ENCODE results near the gene EIF2A.
A peak's percentile ranks its signal among the peaks of the same experiment; 100 is the strongest.

EIF2A gene

GRCh38 chr3:150589759-150590158 lies 43.2 kb downstream of the EIF2A start:
- Histone ChIP-seq H3K4me1 (ENCODE audit: control insufficient read depth, insufficient read depth, low read depth, low read length) (no peaks in the 10 kb centered on the region), H3K23ac (ENCODE audit: low read length in 2 of 2) (no peak overlapping the region), H3K18ac (ENCODE audit: low read depth in 1 of 2, low read length in 2 of 2) (no peak overlapping the region), H2BK15ac (ENCODE audit: low read depth, poor library complexity, severe bottlenecking) (no peak overlapping the region), H2BK120ac (ENCODE audit: low read depth, low read length) (no peak overlapping the region), H3K4ac (ENCODE audit: low read depth in 1 of 2, low read length in 2 of 2) (no peak overlapping the region), H3K4me3 (ENCODE audit: insufficient read depth in 1 of 2, low read depth in 1 of 2, low read length in 2 of 2) (no peak overlapping the region), H3K27ac (ENCODE audit: low read length, poor library complexity, severe bottlenecking) (no peak overlapping the region), H4K8ac (ENCODE audit: low read length) (no peak overlapping the region), H2BK12ac (ENCODE audit: low read length in 2 of 2) (no peak overlapping the region), H3K36me3 (ENCODE audit: control insufficient read depth in 1 of 2, insufficient read depth in 2 of 2, low read depth in 1 of 2, low read length in 2 of 2) (peaks cover 9 to 11% of the 10 kb centered on the region in 2 experiments), H3K4me2 (ENCODE audit: low read length, poor library complexity, severe bottlenecking) (no peak overlapping the region), H2BK5ac (ENCODE audit: low read depth, low read length, poor library complexity, severe bottlenecking) (no peak overlapping the region), H3K9ac (ENCODE audit: low read length) (peak overlapping the region; percentile 24), H4K91ac (ENCODE audit: low read length) (no peak overlapping the region), H2AFZ (ENCODE audit: low read depth, low read length) (no peak overlapping the region), H3K9me3 (ENCODE audit: control insufficient read depth, low read length) (no peaks in the 10 kb centered on the region), H3K27me3 (ENCODE audit: control insufficient read depth in 1 of 2, insufficient read depth in 1 of 2, low read length in 2 of 2) (no peaks in the 10 kb centered on the region), H2AK5ac (ENCODE audit: low read length, severe bottlenecking) (no peak overlapping the region), H3K14ac (ENCODE audit: low read length in 2 of 2) (no peak overlapping the region), H3K79me1 (replicated peaks; ENCODE audit: low read length, poor library complexity, severe bottlenecking) (peaks cover 5% of the 10 kb centered on the region)
- peak; percentile 40 for DNase-seq
- 78% methylated on average over 3 of the region's 6 CpGs for WGBS

GRCh38 chr3:150594150-150594549 lies 47.6 kb downstream of the EIF2A start:
- DNase-seq: no peak
- Histone ChIP-seq H2BK15ac (ENCODE audit: low read depth, poor library complexity, severe bottlenecking) (no peak overlapping the region), H3K14ac (ENCODE audit: low read length in 2 of 2) (no peak overlapping the region), H3K4me3 (ENCODE audit: insufficient read depth in 1 of 2, low read depth in 1 of 2, low read length in 2 of 2) (no peak overlapping the region), H3K27ac (ENCODE audit: low read length, poor library complexity, severe bottlenecking) (no peak overlapping the region), H3K18ac (ENCODE audit: low read depth in 1 of 2, low read length in 2 of 2) (no peak overlapping the region), H3K9ac (ENCODE audit: low read length) (no peak overlapping the region), H3K23ac (ENCODE audit: low read length in 2 of 2) (no peak overlapping the region), H2AK5ac (ENCODE audit: low read length, severe bottlenecking) (no peak overlapping the region), H3K4ac (ENCODE audit: low read depth in 1 of 2, low read length in 2 of 2) (no peak overlapping the region), H2AFZ (ENCODE audit: low read depth, low read length) (no peak overlapping the region), H3K9me3 (ENCODE audit: control insufficient read depth, low read length) (no peaks in the 10 kb centered on the region), H4K91ac (ENCODE audit: low read length) (no peak overlapping the region), H3K36me3 (ENCODE audit: control insufficient read depth in 1 of 2, insufficient read depth in 2 of 2, low read depth in 1 of 2, low read length in 2 of 2) (peaks cover 0 to 1% of the 10 kb centered on the region in 2 experiments), H4K8ac (ENCODE audit: low read length) (no peak overlapping the region), H2BK120ac (ENCODE audit: low read depth, low read length) (no peak overlapping the region), H3K4me1 (ENCODE audit: control insufficient read depth, insufficient read depth, low read depth, low read length) (peaks cover 3% of the 10 kb centered on the region), H3K4me2 (ENCODE audit: low read length, poor library complexity, severe bottlenecking) (no peak overlapping the region), H2BK12ac (ENCODE audit: low read length in 2 of 2) (no peak overlapping the region), H2BK5ac (ENCODE audit: low read depth, low read length, poor library complexity, severe bottlenecking) (no peak overlapping the region), H3K79me1 (replicated peaks; ENCODE audit: low read length, poor library complexity, severe bottlenecking) (peaks cover 13% of the 10 kb centered on the region), H3K27me3 (ENCODE audit: control insufficient read depth in 1 of 2, insufficient read depth in 1 of 2, low read length in 2 of 2) (no peaks in the 10 kb centered on the region)
- 100% methylated on average over 1 of the region's 4 CpGs for WGBS

GRCh38 chr3:150597646-150598045 lies 51.1 kb downstream of the EIF2A start:
- 95% methylated on average over 4 of the region's 4 CpGs for WGBS
- H3K23ac ChIP-seq (ENCODE audit: low read length in 2 of 2): no peak overlapping the region
- peaks cover 12% of the 10 kb centered on the region for H3K79me1 ChIP-seq (replicated peaks; ENCODE audit: low read length, poor library complexity, severe bottlenecking)
- H4K91ac ChIP-seq (ENCODE audit: low read length): no peak overlapping the region
- no peak overlapping the region for H2BK15ac ChIP-seq (ENCODE audit: low read depth, poor library complexity, severe bottlenecking)
- H3K9me3 ChIP-seq (ENCODE audit: control insufficient read depth, low read length): no peaks in the 10 kb centered on the region
- H3K4me3 ChIP-seq (ENCODE audit: insufficient read depth in 1 of 2, low read depth in 1 of 2, low read length in 2 of 2): no peak overlapping the region
- no peaks in the 10 kb centered on the region for H3K36me3 ChIP-seq (ENCODE audit: control insufficient read depth in 1 of 2, insufficient read depth in 2 of 2, low read depth in 1 of 2, low read length in 2 of 2)
- H2BK5ac ChIP-seq (ENCODE audit: low read depth, low read length, poor library complexity, severe bottlenecking): no peak overlapping the region
- no peak overlapping the region for H3K27ac ChIP-seq (ENCODE audit: low read length, poor library complexity, severe bottlenecking)
- no peaks in the 10 kb centered on the region for H3K27me3 ChIP-seq (ENCODE audit: control insufficient read depth in 1 of 2, insufficient read depth in 1 of 2, low read length in 2 of 2)
- no peak overlapping the region for H2BK12ac ChIP-seq (ENCODE audit: low read length in 2 of 2)
- no peak overlapping the region for H2BK120ac ChIP-seq (ENCODE audit: low read depth, low read length)
- no peak overlapping the region for H3K14ac ChIP-seq (ENCODE audit: low read length in 2 of 2)
- H2AK5ac ChIP-seq (ENCODE audit: low read length, severe bottlenecking): no peak overlapping the region
- no peak for DNase-seq
- H3K4me2 ChIP-seq (ENCODE audit: low read length, poor library complexity, severe bottlenecking): no peak overlapping the region
- no peak overlapping the region for H2AFZ ChIP-seq (ENCODE audit: low read depth, low read length)
- no peak overlapping the region for H3K18ac ChIP-seq (ENCODE audit: low read depth in 1 of 2, low read length in 2 of 2)
- no peak overlapping the region for H4K8ac ChIP-seq (ENCODE audit: low read length)
- H3K4ac ChIP-seq (ENCODE audit: low read depth in 1 of 2, low read length in 2 of 2): no peak overlapping the region
- peaks cover 6% of the 10 kb centered on the region for H3K4me1 ChIP-seq (ENCODE audit: control insufficient read depth, insufficient read depth, low read depth, low read length)
- no peak overlapping the region for H3K9ac ChIP-seq (ENCODE audit: low read length)

- H3K4me2 ChIP-seq (ENCODE audit: low read length, poor library complexity, severe bottlenecking): no peak overlapping the region
- 66% methylated on average over 4 of the region's 4 CpGs for WGBS
- H2AFZ ChIP-seq (ENCODE audit: low read depth, low read length): no peak overlapping the region
- peaks cover 8% of the 10 kb centered on the region for H3K4me1 ChIP-seq (ENCODE audit: control insufficient read depth, insufficient read depth, low read depth, low read length)
- peak; percentile 28 for DNase-seq
- peak overlapping the region; percentile 39 for H3K9ac ChIP-seq (ENCODE audit: low read length)
- H3K14ac ChIP-seq (ENCODE audit: low read length in 2 of 2): no peak overlapping the region
- H3K18ac ChIP-seq (ENCODE audit: low read depth in 1 of 2, low read length in 2 of 2): no peak overlapping the region
- peaks cover 12% of the 10 kb centered on the region for H3K79me1 ChIP-seq (replicated peaks; ENCODE audit: low read length, poor library complexity, severe bottlenecking)
- H3K9me3 ChIP-seq (ENCODE audit: control insufficient read depth, low read length): no peaks in the 10 kb centered on the region
- H2BK15ac ChIP-seq (ENCODE audit: low read depth, poor library complexity, severe bottlenecking): no peak overlapping the region
- H4K91ac ChIP-seq (ENCODE audit: low read length): no peak overlapping the region
- peak overlapping the region; percentile 78 for H3K27ac ChIP-seq (ENCODE audit: low read length, poor library complexity, severe bottlenecking)
- no peak overlapping the region for H2BK12ac ChIP-seq (ENCODE audit: low read length in 2 of 2)
- H4K8ac ChIP-seq (ENCODE audit: low read length): no peak overlapping the region
- no peak overlapping the region for H2BK5ac ChIP-seq (ENCODE audit: low read depth, low read length, poor library complexity, severe bottlenecking)
- no peak overlapping the region for H2BK120ac ChIP-seq (ENCODE audit: low read depth, low read length)
- no peak overlapping the region for H3K23ac ChIP-seq (ENCODE audit: low read length in 2 of 2)
- H3K27me3 ChIP-seq (ENCODE audit: control insufficient read depth in 1 of 2, insufficient read depth in 1 of 2, low read length in 2 of 2): no peaks in the 10 kb centered on the region
- H3K4me3 ChIP-seq (ENCODE audit: insufficient read depth in 1 of 2, low read depth in 1 of 2, low read length in 2 of 2): no peak overlapping the region
- no peaks in the 10 kb centered on the region for H3K36me3 ChIP-seq (ENCODE audit: control insufficient read depth in 1 of 2, insufficient read depth in 2 of 2, low read depth in 1 of 2, low read length in 2 of 2)
- H2AK5ac ChIP-seq (ENCODE audit: low read length, severe bottlenecking): no peak overlapping the region
- H3K4ac ChIP-seq (ENCODE audit: low read depth in 1 of 2, low read length in 2 of 2): no peak overlapping the region
These were observed 53.2 kb downstream of the EIF2A start for GRCh38 chr3:150599611-150600297.
